DMS153 (cell line): ENCODE measurements around the gene POTEI.
A peak's percentile ranks its signal among the peaks of the same experiment; 100 is the strongest.
"Not testable (repeated sequence)": the region's sequence is repeated elsewhere in the genome, so short reads cannot be mapped to it uniquely, and the experiment has no call there.

Experiments
- DNase-seq: peaks from one replicate; lab custom pipeline; 2025; lab: John Stamatoyannopoulos, UW

Gene POTEI

GRCh38 chr2:130455413-130455812, 53.7 kb downstream of the POTEI start:
- DNase-seq: not testable (repeated sequence)

GRCh38 chr2:130454712-130455083, 54.4 kb downstream of the POTEI start:
- not testable (repeated sequence) for DNase-seq

GRCh38 chr2:130453955-130454711, 55.0 kb downstream of the POTEI start:
- DNase-seq: not testable (repeated sequence)

GRCh38 chr2:130452897-130453296, 56.2 kb downstream of the POTEI start:
- DNase-seq: not testable (repeated sequence)

GRCh38 chr2:130451823-130452222, 57.3 kb downstream of the POTEI start:
- not testable (repeated sequence) for DNase-seq

- not testable (repeated sequence) for DNase-seq
Measured at GRCh38 chr2:130451278-130451677, 57.9 kb downstream of the POTEI start.

- DNase-seq: not testable (repeated sequence)
Measured at GRCh38 chr2:130450366-130450765, 58.8 kb downstream of the POTEI start.

GRCh38 chr2:130427631-130428030, 81.5 kb downstream of the POTEI start:
- DNase-seq: peak; percentile 5

GRCh38 chr2:130418845-130419244, 90.3 kb downstream of the POTEI start:
- not testable (repeated sequence) for DNase-seq

GRCh38 chr2:130416693-130417092, 92.4 kb downstream of the POTEI start:
- DNase-seq: not testable (repeated sequence)
